Measurements from ENCODE around the gene BAMBI. TPM values are rescaled to one million over a fixed set of nuclear protein-coding genes. Genes with fewer than 3 reads are reported as not detected.
A peak's percentile ranks its signal among the peaks of the same experiment; 100 is the strongest.

BAMBI gene
- total RNA-seq, 1 experiment from 2014 or later: 31.9 TPM

DNA sequence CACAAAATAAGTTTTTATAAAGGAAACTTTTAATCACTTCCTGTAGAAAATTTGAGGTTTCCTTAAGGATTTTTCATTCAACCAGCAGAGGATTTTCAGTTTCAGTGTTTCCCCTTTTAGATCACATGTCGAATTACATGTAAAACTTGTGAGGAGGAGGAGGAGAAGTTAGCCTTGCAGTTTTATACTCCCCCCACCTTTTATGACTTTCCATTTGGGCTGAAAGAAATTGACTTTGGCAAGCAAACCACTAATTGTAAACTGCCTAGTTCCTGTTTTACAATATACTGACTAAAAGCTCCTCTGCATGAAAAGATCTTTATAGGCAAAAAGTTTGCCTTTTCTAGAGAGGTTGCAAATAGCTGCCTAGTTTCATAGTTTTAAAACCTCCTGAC is 3.0 kb downstream of the BAMBI start:
- Histone ChIP-seq H3K27ac (ENCODE audit: low read depth, low read length, poor library complexity, severe bottlenecking) (no peak overlapping the region), H3K9me3 (ENCODE audit: low read depth, low read length, poor library complexity, severe bottlenecking) (no peaks in the 10 kb centered on the region), H3K36me3 (ENCODE audit: insufficient read depth, low read length, poor library complexity, severe bottlenecking) (peaks cover 27% of the 10 kb centered on the region), H3K4me1 (ENCODE audit: insufficient read depth, low read length, poor library complexity, severe bottlenecking) (peaks cover 30% of the 10 kb centered on the region), H3K27me3 (replicated peaks; ENCODE audit: insufficient read depth, low read depth, low read length, poor library complexity) (no peaks in the 10 kb centered on the region), H3K4me3 (ENCODE audit: low read depth, low read length, poor library complexity, severe bottlenecking) (peak overlapping the region; percentile 87)
- intact Hi-C loops (cut with micrococcal nuclease; ENCODE audit: unreplicated experiment): no loop called here
- no TSS peak for BruUV-seq (replicated peaks)
- CTCF ChIA-PET: interaction anchor here (0.6 kb wide), 2 partner anchors 42 to 319 kb away, joined by 3 read pairs; no protein-coding TSS in a partner anchor
- TF ChIP-seq, protein P1, sequence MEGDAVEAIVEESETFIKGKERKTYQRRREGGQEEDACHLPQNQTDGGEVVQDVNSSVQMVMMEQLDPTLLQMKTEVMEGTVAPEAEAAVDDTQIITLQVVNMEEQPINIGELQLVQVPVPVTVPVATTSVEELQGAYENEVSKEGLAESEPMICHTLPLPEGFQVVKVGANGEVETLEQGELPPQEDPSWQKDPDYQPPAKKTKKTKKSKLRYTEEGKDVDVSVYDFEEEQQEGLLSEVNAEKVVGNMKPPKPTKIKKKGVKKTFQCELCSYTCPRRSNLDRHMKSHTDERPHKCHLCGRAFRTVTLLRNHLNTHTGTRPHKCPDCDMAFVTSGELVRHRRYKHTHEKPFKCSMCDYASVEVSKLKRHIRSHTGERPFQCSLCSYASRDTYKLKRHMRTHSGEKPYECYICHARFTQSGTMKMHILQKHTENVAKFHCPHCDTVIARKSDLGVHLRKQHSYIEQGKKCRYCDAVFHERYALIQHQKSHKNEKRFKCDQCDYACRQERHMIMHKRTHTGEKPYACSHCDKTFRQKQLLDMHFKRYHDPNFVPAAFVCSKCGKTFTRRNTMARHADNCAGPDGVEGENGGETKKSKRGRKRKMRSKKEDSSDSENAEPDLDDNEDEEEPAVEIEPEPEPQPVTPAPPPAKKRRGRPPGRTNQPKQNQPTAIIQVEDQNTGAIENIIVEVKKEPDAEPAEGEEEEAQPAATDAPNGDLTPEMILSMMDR (conservative IDR thresholded peaks at IDR 0.05; ENCODE audit: low read depth, low read length): 0 out of 2 replicates have a peak, but pooled peaks have one; percentile 2
- TF ChIP-seq EZH2 (IDR thresholded peaks at IDR 0.05; ENCODE audit: borderline replicate concordance, low read depth, low read length, poor library complexity, severe bottlenecking): no peak
- POLR2A ChIA-PET (ENCODE audit: low non-redundant PET): no interaction called here
- peak; percentile 46 for DNase-seq (ENCODE audit: low spot score)

DNA sequence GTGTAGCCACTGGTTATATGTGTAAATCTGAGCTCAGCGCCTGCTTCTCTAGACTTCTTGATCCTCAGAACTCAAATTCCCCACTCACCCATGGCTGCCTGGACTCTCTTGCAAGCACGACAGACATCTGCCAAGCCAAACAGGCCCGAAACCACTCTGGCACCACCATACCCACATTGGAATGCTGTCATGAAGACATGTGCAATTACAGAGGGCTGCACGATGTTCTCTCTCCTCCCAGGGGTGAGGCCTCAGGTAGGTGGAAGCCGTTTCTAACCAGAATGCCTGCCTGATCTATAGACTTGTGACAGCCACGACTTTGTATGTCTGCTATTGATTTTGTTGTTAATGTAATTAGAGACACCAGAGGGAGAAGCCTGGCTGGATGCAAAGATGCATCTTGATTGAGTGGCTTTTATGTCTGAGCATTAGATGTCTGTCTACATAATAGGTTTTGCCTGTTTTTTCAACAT is 4.0 kb downstream of the BAMBI start:
- Histone ChIP-seq H3K4me3 (ENCODE audit: low read depth, low read length, poor library complexity, severe bottlenecking) (peak overlapping the region; percentile 87), H3K27ac (ENCODE audit: low read depth, low read length, poor library complexity, severe bottlenecking) (no peak overlapping the region), H3K27me3 (replicated peaks; ENCODE audit: insufficient read depth, low read depth, low read length, poor library complexity) (no peaks in the 10 kb centered on the region), H3K9me3 (ENCODE audit: low read depth, low read length, poor library complexity, severe bottlenecking) (no peaks in the 10 kb centered on the region), H3K4me1 (ENCODE audit: insufficient read depth, low read length, poor library complexity, severe bottlenecking) (peaks cover 36% of the 10 kb centered on the region), H3K36me3 (ENCODE audit: insufficient read depth, low read length, poor library complexity, severe bottlenecking) (peaks cover 27% of the 10 kb centered on the region)
- no TSS peak for BruUV-seq (replicated peaks)
- ChIA-PET CTCF (no interaction called here), POLR2A (ENCODE audit: low non-redundant PET) (interaction anchor here (0.6 kb wide), 1 partner anchor 493 kb away, joined by 3 read pairs; no protein-coding TSS in a partner anchor)
- DNase-seq (ENCODE audit: low spot score): no peak
- intact Hi-C loops (cut with micrococcal nuclease; ENCODE audit: unreplicated experiment): no loop called here
- no peak for TF ChIP-seq EZH2 (IDR thresholded peaks at IDR 0.05; ENCODE audit: borderline replicate concordance, low read depth, low read length, poor library complexity, severe bottlenecking)
- TF ChIP-seq, protein P1 (conservative IDR thresholded peaks at IDR 0.05; ENCODE audit: low read depth, low read length): no peak

DNA sequence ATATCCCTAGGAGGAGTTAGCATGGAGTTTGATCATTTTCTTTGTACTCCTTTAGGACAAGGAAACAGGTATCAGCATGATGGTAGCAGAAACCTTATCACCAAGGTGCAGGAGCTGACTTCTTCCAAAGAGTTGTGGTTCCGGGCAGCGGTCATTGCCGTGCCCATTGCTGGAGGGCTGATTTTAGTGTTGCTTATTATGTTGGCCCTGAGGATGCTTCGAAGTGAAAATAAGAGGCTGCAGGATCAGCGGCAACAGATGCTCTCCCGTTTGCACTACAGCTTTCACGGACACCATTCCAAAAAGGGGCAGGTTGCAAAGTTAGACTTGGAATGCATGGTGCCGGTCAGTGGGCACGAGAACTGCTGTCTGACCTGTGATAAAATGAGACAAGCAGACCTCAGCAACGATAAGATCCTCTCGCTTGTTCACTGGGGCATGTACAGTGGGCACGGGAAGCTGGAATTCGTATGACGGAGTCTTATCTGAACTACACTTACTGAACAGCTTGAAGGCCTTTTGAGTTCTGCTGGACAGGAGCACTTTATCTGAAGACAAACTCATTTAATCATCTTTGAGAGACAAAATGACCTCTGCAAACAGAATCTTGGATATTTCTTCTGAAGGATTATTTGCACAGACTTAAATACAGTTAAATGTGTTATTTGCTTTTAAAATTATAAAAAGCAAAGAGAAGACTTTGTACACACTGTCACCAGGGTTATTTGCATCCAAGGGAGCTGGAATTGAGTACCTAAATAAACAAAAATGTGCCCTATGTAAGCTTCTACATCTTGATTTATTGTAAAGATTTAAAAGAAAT is 4.8 kb downstream of the BAMBI start:
- no peak for DNase-seq (ENCODE audit: low spot score)
- H3K27me3 ChIP-seq (replicated peaks; ENCODE audit: insufficient read depth, low read depth, low read length, poor library complexity): no peaks in the 10 kb centered on the region
- H3K36me3 ChIP-seq (ENCODE audit: insufficient read depth, low read length, poor library complexity, severe bottlenecking): peaks cover 27% of the 10 kb centered on the region
- H3K9me3 ChIP-seq (ENCODE audit: low read depth, low read length, poor library complexity, severe bottlenecking): no peaks in the 10 kb centered on the region
- peak overlapping the region; percentile 87 for H3K4me3 ChIP-seq (ENCODE audit: low read depth, low read length, poor library complexity, severe bottlenecking)
- BruUV-seq (replicated peaks): no TSS peak
- intact Hi-C loops (cut with micrococcal nuclease; ENCODE audit: unreplicated experiment): no loop called here
- TF ChIP-seq, protein P1 (conservative IDR thresholded peaks at IDR 0.05; ENCODE audit: low read depth, low read length): no peak
- TF ChIP-seq EZH2 (IDR thresholded peaks at IDR 0.05; ENCODE audit: borderline replicate concordance, low read depth, low read length, poor library complexity, severe bottlenecking): no peak
- ChIA-PET CTCF (no interaction called here), POLR2A (ENCODE audit: low non-redundant PET) (no interaction called here)
- H3K27ac ChIP-seq (ENCODE audit: low read depth, low read length, poor library complexity, severe bottlenecking): no peak overlapping the region
- H3K4me1 ChIP-seq (ENCODE audit: insufficient read depth, low read length, poor library complexity, severe bottlenecking): peaks cover 42% of the 10 kb centered on the region

All from A673 (cell line).